ENCODE data around the gene TIAM1.

TIAM1 gene

DNA sequence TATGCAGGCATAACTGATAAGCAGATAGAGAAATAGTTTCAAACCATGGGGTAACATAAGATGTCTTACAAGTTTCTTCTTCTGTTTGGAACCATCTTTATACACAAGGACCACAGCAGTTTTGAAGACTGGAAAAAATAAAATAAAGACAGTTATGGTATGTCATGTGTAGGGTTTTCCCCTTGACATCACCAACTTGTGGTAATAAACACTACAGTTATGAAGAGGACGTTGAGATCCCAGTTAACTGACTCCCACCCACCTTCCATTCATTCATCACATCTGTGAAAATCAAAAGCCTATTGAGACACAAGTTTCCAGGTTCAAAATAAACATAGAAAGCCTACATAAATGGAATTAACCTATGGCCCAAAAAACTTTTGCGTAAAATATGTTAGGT lies 213.2 kb downstream of the TIAM1 start:
- Histone ChIP-seq H3K79me2 (ENCODE audit: insufficient read depth, low read length) (no peaks in the 10 kb centered on the region), H3K27me3 (ENCODE audit: low read length) (no peaks in the 10 kb centered on the region), H3K4me2 (ENCODE audit: low read depth, low read length, poor library complexity, severe bottlenecking) (no peak overlapping the region), H3K9me3 (ENCODE audit: insufficient read depth, low read length) (no peaks in the 10 kb centered on the region), H3K9ac (ENCODE audit: low read length) (no peak overlapping the region), H2AFZ (ENCODE audit: low read depth, low read length, severe bottlenecking) (no peak overlapping the region), H3K27ac (ENCODE audit: low read depth, low read length) (no peak overlapping the region), H3K9me2 (replicated peaks; ENCODE audit: insufficient read depth, low read length) (no peaks in the 10 kb centered on the region), H3K4me3 (ENCODE audit: insufficient read depth, low read length, poor library complexity, severe bottlenecking) (no peak overlapping the region), H3K36me3 (ENCODE audit: low read length) (peaks cover 6% of the 10 kb centered on the region; the same call in 1 of the 2 replicates), H3F3A (ENCODE audit: insufficient read depth) (no peaks in the 10 kb centered on the region), H4K20me1 (ENCODE audit: low read depth, low read length) (no peaks in the 10 kb centered on the region)
- no peak for TF ChIP-seq EZH2phosphoT487 (conservative IDR thresholded peaks at IDR 0.05; ENCODE audit: low read length)
- TF ChIP-seq, protein P1, sequence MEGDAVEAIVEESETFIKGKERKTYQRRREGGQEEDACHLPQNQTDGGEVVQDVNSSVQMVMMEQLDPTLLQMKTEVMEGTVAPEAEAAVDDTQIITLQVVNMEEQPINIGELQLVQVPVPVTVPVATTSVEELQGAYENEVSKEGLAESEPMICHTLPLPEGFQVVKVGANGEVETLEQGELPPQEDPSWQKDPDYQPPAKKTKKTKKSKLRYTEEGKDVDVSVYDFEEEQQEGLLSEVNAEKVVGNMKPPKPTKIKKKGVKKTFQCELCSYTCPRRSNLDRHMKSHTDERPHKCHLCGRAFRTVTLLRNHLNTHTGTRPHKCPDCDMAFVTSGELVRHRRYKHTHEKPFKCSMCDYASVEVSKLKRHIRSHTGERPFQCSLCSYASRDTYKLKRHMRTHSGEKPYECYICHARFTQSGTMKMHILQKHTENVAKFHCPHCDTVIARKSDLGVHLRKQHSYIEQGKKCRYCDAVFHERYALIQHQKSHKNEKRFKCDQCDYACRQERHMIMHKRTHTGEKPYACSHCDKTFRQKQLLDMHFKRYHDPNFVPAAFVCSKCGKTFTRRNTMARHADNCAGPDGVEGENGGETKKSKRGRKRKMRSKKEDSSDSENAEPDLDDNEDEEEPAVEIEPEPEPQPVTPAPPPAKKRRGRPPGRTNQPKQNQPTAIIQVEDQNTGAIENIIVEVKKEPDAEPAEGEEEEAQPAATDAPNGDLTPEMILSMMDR (IDR thresholded peaks at IDR 0.05; ENCODE audit: insufficient read depth, low read length, poor library complexity, severe bottlenecking), result no peak

DNA sequence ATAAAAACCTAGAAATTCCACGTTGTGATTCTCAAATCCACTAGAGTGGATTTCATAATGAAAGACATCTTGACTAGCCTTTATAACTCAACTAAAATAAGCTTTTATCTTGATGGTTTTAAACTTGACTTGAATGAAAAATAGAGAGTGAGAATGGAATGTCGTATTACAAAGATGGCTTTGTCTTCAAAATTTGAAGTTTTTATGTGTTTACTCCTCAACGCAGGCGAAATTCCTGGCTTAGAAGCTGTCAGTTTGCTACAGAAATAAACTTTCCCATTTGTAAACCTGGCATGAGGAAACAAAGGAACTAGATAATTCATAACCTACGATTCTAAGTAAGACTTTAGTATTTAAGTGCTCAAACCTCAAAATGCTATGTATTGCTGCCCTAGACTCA lies 215.8 kb downstream of the TIAM1 start:
- Histone ChIP-seq H3K36me3 (ENCODE audit: low read length) (peaks cover 3% of the 10 kb centered on the region; the same call in 1 of the 2 replicates), H3K9me3 (ENCODE audit: insufficient read depth, low read length) (no peaks in the 10 kb centered on the region), H3K27me3 (ENCODE audit: low read length) (no peaks in the 10 kb centered on the region), H3K4me2 (ENCODE audit: low read depth, low read length, poor library complexity, severe bottlenecking) (no peak overlapping the region), H3K9ac (ENCODE audit: low read length) (no peak overlapping the region), H3K79me2 (ENCODE audit: insufficient read depth, low read length) (no peaks in the 10 kb centered on the region), H3K4me3 (ENCODE audit: insufficient read depth, low read length, poor library complexity, severe bottlenecking) (no peak overlapping the region), H3K27ac (ENCODE audit: low read depth, low read length) (no peak overlapping the region), H4K20me1 (ENCODE audit: low read depth, low read length) (no peaks in the 10 kb centered on the region), H3F3A (ENCODE audit: insufficient read depth) (no peaks in the 10 kb centered on the region), H3K9me2 (replicated peaks; ENCODE audit: insufficient read depth, low read length) (no peaks in the 10 kb centered on the region), H2AFZ (ENCODE audit: low read depth, low read length, severe bottlenecking) (no peak overlapping the region)
- no peak for TF ChIP-seq EZH2phosphoT487 (conservative IDR thresholded peaks at IDR 0.05; ENCODE audit: low read length)
- TF ChIP-seq, protein P1 (IDR thresholded peaks at IDR 0.05; ENCODE audit: insufficient read depth, low read length, poor library complexity, severe bottlenecking), result no peak

DNA sequence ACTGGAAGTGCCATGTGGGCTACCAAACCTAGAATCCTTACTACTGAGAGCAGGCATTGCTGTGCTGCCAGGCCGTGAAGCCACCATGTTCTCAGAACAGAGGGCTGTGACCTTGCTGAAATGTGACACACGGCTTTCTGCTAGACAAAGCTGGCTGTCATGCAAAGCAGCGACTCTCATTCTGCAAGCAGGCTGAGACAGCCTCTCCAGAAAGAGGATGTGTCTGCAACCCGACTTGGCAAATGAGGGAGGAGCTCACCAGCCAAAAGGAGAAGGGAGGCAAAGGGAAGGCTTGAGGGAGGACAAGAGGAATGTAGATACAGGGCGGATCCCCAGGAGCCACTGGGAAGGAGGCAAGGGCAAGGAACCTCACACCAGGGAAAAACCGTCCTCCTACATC lies 220.1 kb downstream of the TIAM1 start:
- Histone ChIP-seq H4K20me1 (ENCODE audit: low read depth, low read length) (no peaks in the 10 kb centered on the region), H3K9ac (ENCODE audit: low read length) (no peak overlapping the region), H3K27me3 (ENCODE audit: low read length) (no peaks in the 10 kb centered on the region), H3K36me3 (ENCODE audit: low read length) (no peaks in the 10 kb centered on the region), H3K4me2 (ENCODE audit: low read depth, low read length, poor library complexity, severe bottlenecking) (no peak overlapping the region), H3K79me2 (ENCODE audit: insufficient read depth, low read length) (no peaks in the 10 kb centered on the region), H3K27ac (ENCODE audit: low read depth, low read length) (no peak overlapping the region), H3K9me3 (ENCODE audit: insufficient read depth, low read length) (no peaks in the 10 kb centered on the region), H3K4me3 (ENCODE audit: insufficient read depth, low read length, poor library complexity, severe bottlenecking) (no peak overlapping the region), H2AFZ (ENCODE audit: low read depth, low read length, severe bottlenecking) (no peak overlapping the region), H3K9me2 (replicated peaks; ENCODE audit: insufficient read depth, low read length) (no peaks in the 10 kb centered on the region), H3F3A (ENCODE audit: insufficient read depth) (no peaks in the 10 kb centered on the region)
- TF ChIP-seq, protein P1 (IDR thresholded peaks at IDR 0.05; ENCODE audit: insufficient read depth, low read length, poor library complexity, severe bottlenecking), result no peak
- no peak for TF ChIP-seq EZH2phosphoT487 (conservative IDR thresholded peaks at IDR 0.05; ENCODE audit: low read length)

All from SU-DHL-6 (cell line).